Activated CD4-positive, alpha-beta memory T cell treated with anti-CD3 and anti-CD28 coated beads, Interleukin-2, amount 10 ng/mL, durations not matched to agents 7 days and 5 days (primary cell): ENCODE results near the gene FSIP2. TPM values are rescaled to one million over a fixed set of nuclear protein-coding genes. Genes with fewer than 3 reads are reported as not detected.

Experiments used
- CTCF ChIA-PET: fragments of 350-600 bp; sonication (Branson Sonifier 250); formaldehyde crosslinking; loops from one replicate; lab custom pipeline; 2021; ENCODE audit warnings: antibody characterized with exemption, inconsistent platforms; lab: Charles Lee
- POLR2A ChIA-PET: fragments of 350-600 bp; sonication (Branson Sonifier 250); formaldehyde crosslinking; loops from one replicate; lab custom pipeline; 2021; ENCODE audit warnings: antibody characterized with exemption; lab: Charles Lee
- DNase-seq: peaks from one replicate; pipeline ENCODE4 v3.0.0-alpha.2; 2020
- H3K27ac Mint-ChIP-seq: one replicate; pipeline ENCODE4 v1.8.0; 2021; ENCODE audit warnings: mild to moderate bottlenecking, mixed read lengths
- H3K27me3 Mint-ChIP-seq: one replicate; pipeline ENCODE4 v1.8.0; 2021; ENCODE audit warnings: mixed read lengths
- H3K36me3 Mint-ChIP-seq: one replicate; pipeline ENCODE4 v1.8.0; 2021; ENCODE audit warnings: low read depth, mixed read lengths
- H3K4me1 Mint-ChIP-seq: one replicate; pipeline ENCODE4 v1.8.0; 2021; ENCODE audit warnings: mixed read lengths
- H3K4me3 Mint-ChIP-seq: one replicate; pipeline ENCODE4 v1.8.0; 2021; ENCODE audit warnings: mild to moderate bottlenecking, mixed read lengths
- H3K9me3 Mint-ChIP-seq: one replicate; pipeline ENCODE4 v1.8.0; 2021; ENCODE audit warnings: mixed read lengths
- total RNA-seq, 2 experiments: library from RNA; stranded (reverse); gene quantifications; one replicate each; pipeline ENCODE4 v1.2.3, GENCODE V29; 2021

Gene FSIP2
- total RNA-seq, result under 1 TPM in 1 of 2 experiments, not detected in 1; 0.15 TPM

GRCh38 chr2:185738679-185739472 lies at the start of gene FSIP2:
FSIP2 (plus strand) TSS chr2:185738804; CDS start chr2:185738895, 91 bp downstream.
- Mint-ChIP-seq H3K9me3 (peaks cover 3% of the 10 kb centered on the region), H3K4me3 (no peak within 1 kb of the TSS), H3K4me1 (no peaks in the 10 kb centered on the region), H3K27ac (no peak within 1 kb of the TSS), H3K27me3 (peaks cover 3% of the 10 kb centered on the region), H3K36me3 (no peaks in the 10 kb centered on the region)
- peak; percentile 32 for DNase-seq
- ChIA-PET POLR2A (no interaction called here), CTCF (interaction anchor here (1.1 kb wide), 1 partner anchor 9 kb away, joined by 3 read pairs; no protein-coding TSS in a partner anchor)

- H3K36me3 Mint-ChIP-seq, result no peaks in the 10 kb centered on the region
- no peak for DNase-seq
- no peaks in the 10 kb centered on the region for H3K27me3 Mint-ChIP-seq
- peaks cover 11% of the 10 kb centered on the region for H3K9me3 Mint-ChIP-seq
- H3K4me3 Mint-ChIP-seq, result no peak overlapping the region
- no peaks in the 10 kb centered on the region for H3K4me1 Mint-ChIP-seq
- H3K27ac Mint-ChIP-seq, result no peak overlapping the region
- CTCF ChIA-PET, result no interaction called here
- POLR2A ChIA-PET, result no interaction called here
Measured at GRCh38 chr2:185689906-185690539, 48.6 kb upstream of the FSIP2 start.

- Mint-ChIP-seq H3K36me3 (no peaks in the 10 kb centered on the region), H3K4me1 (no peaks in the 10 kb centered on the region), H3K27ac (no peak overlapping the region), H3K27me3 (no peaks in the 10 kb centered on the region), H3K9me3 (no peaks in the 10 kb centered on the region), H3K4me3 (no peak overlapping the region)
- ChIA-PET CTCF (no interaction called here), POLR2A (no interaction called here)
- no peak for DNase-seq
Measured at GRCh38 chr2:185695711-185696235, 42.8 kb upstream of the FSIP2 start.

- POLR2A ChIA-PET, result no interaction called here
- Mint-ChIP-seq H3K4me1 (no peaks in the 10 kb centered on the region), H3K36me3 (no peaks in the 10 kb centered on the region), H3K9me3 (no peaks in the 10 kb centered on the region), H3K4me3 (no peak overlapping the region), H3K27me3 (no peaks in the 10 kb centered on the region), H3K27ac (no peak overlapping the region)
- no peak for DNase-seq
- CTCF ChIA-PET, result no interaction called here
Measured at GRCh38 chr2:185700883-185701282, 37.7 kb upstream of the FSIP2 start.

- H3K27ac Mint-ChIP-seq, result no peak overlapping the region
- CTCF ChIA-PET, result no interaction called here
- POLR2A ChIA-PET, result no interaction called here
- H3K4me3 Mint-ChIP-seq, result no peak overlapping the region
- H3K36me3 Mint-ChIP-seq, result no peaks in the 10 kb centered on the region
- H3K4me1 Mint-ChIP-seq, result no peaks in the 10 kb centered on the region
- H3K27me3 Mint-ChIP-seq, result peaks cover 3% of the 10 kb centered on the region
- DNase-seq, result no peak
- H3K9me3 Mint-ChIP-seq, result peaks cover 3% of the 10 kb centered on the region
Measured at GRCh38 chr2:185734658-185735057, 3.9 kb upstream of the FSIP2 start.

- POLR2A ChIA-PET, result no interaction called here
- CTCF ChIA-PET, result no interaction called here
- Mint-ChIP-seq H3K27me3 (peaks cover 3% of the 10 kb centered on the region), H3K4me1 (no peaks in the 10 kb centered on the region), H3K27ac (no peak overlapping the region), H3K4me3 (no peak overlapping the region), H3K36me3 (no peaks in the 10 kb centered on the region), H3K9me3 (peaks cover 3% of the 10 kb centered on the region)
- DNase-seq, result no peak
Measured at GRCh38 chr2:185736210-185736609, 2.4 kb upstream of the FSIP2 start.

- no peak overlapping the region for H3K4me3 Mint-ChIP-seq
- ChIA-PET POLR2A (no interaction called here), CTCF (no interaction called here)
- no peak for DNase-seq
- H3K27ac Mint-ChIP-seq, result no peak overlapping the region
- H3K9me3 Mint-ChIP-seq, result peaks cover 5% of the 10 kb centered on the region
- no peaks in the 10 kb centered on the region for H3K36me3 Mint-ChIP-seq
- H3K4me1 Mint-ChIP-seq, result no peaks in the 10 kb centered on the region
- no peaks in the 10 kb centered on the region for H3K27me3 Mint-ChIP-seq
Measured at GRCh38 chr2:185745864-185746859, 7.6 kb downstream of the FSIP2 start.

- no peaks in the 10 kb centered on the region for H3K9me3 Mint-ChIP-seq
- no peaks in the 10 kb centered on the region for H3K36me3 Mint-ChIP-seq
- H3K4me1 Mint-ChIP-seq, result no peaks in the 10 kb centered on the region
- no peak for DNase-seq
- H3K4me3 Mint-ChIP-seq, result no peak overlapping the region
- POLR2A ChIA-PET, result no interaction called here
- H3K27me3 Mint-ChIP-seq, result no peaks in the 10 kb centered on the region
- CTCF ChIA-PET, result no interaction called here
- no peak overlapping the region for H3K27ac Mint-ChIP-seq
Measured at GRCh38 chr2:185757356-185757755, 18.8 kb downstream of the FSIP2 start.

- no peak for DNase-seq
- ChIA-PET POLR2A (no interaction called here), CTCF (no interaction called here)
- Mint-ChIP-seq H3K4me1 (no peaks in the 10 kb centered on the region), H3K27ac (no peak overlapping the region), H3K36me3 (no peaks in the 10 kb centered on the region), H3K27me3 (no peaks in the 10 kb centered on the region), H3K4me3 (no peak overlapping the region), H3K9me3 (peaks cover 33% of the 10 kb centered on the region)
Measured at GRCh38 chr2:185771396-185771795, 32.8 kb downstream of the FSIP2 start.

GRCh38 chr2:185780890-185781289 lies 42.3 kb downstream of the FSIP2 start:
- ChIA-PET POLR2A (no interaction called here), CTCF (no interaction called here)
- Mint-ChIP-seq H3K27ac (no peak overlapping the region), H3K4me3 (no peak overlapping the region), H3K27me3 (no peaks in the 10 kb centered on the region), H3K36me3 (no peaks in the 10 kb centered on the region), H3K4me1 (no peaks in the 10 kb centered on the region), H3K9me3 (no peaks in the 10 kb centered on the region)
- no peak for DNase-seq

GRCh38 chr2:185782223-185782769 lies 43.7 kb downstream of the FSIP2 start:
- ChIA-PET CTCF (no interaction called here), POLR2A (no interaction called here)
- no peak for DNase-seq
- H3K4me3 Mint-ChIP-seq, result no peak overlapping the region
- H3K27me3 Mint-ChIP-seq, result no peaks in the 10 kb centered on the region
- H3K4me1 Mint-ChIP-seq, result no peaks in the 10 kb centered on the region
- no peaks in the 10 kb centered on the region for H3K9me3 Mint-ChIP-seq
- H3K36me3 Mint-ChIP-seq, result no peaks in the 10 kb centered on the region
- H3K27ac Mint-ChIP-seq, result no peak overlapping the region

GRCh38 chr2:185785156-185785555 lies 46.6 kb downstream of the FSIP2 start:
- Mint-ChIP-seq H3K4me1 (no peaks in the 10 kb centered on the region), H3K4me3 (no peak overlapping the region)
- CTCF ChIA-PET, result no interaction called here

More at GRCh38 chr2:185785156-185785555, 46.6 kb downstream of the FSIP2 start:
- Mint-ChIP-seq H3K27me3 (no peaks in the 10 kb centered on the region), H3K36me3 (no peaks in the 10 kb centered on the region), H3K9me3 (no peaks in the 10 kb centered on the region), H3K27ac (no peak overlapping the region)
- POLR2A ChIA-PET, result no interaction called here
- DNase-seq, result no peak
